ENCODE data around the gene GHSR.

GRCh38 chr3:172411478-172411947, 36.7 kb downstream of the GHSR start:
- TF ChIP-seq CTCF (IDR thresholded peaks at IDR 0.05; ENCODE audit: low read depth, low read length), result no peak
- TF ChIP-seq EZH2phosphoT487 (IDR thresholded peaks at IDR 0.05; ENCODE audit: low read depth), result no peak

Measured in OCI-LY3 (cell line).